Neuron (in vitro differentiated cells): ENCODE data around the gene ALDH1A2.
"Not testable (repeated sequence)": the region's sequence is repeated elsewhere in the genome, so short reads cannot be mapped to it uniquely, and the experiment has no call there.

ENCODE experiments used
- H2AFZ ChIP-seq: one replicate; pipeline ENCODE4 v1.6.1; 2013; ENCODE audit warnings: low read depth, mild to moderate bottlenecking, inconsistent platforms, low read length, moderate library complexity
- H3K27me3 ChIP-seq: one replicate; pipeline ENCODE4 v1.6.1; 2013; ENCODE audit warnings: low read length; ENCODE audit not compliant: insufficient read depth
- H3K36me3 ChIP-seq: one replicate; pipeline ENCODE4 v1.6.1; 2013; ENCODE audit warnings: low read length; ENCODE audit not compliant: insufficient read depth
- H3K4me1 ChIP-seq: one replicate; pipeline ENCODE4 v1.6.1; 2013; ENCODE audit warnings: low read length; ENCODE audit not compliant: insufficient read depth
- H3K4me3 ChIP-seq: 2 replicates; pipeline ENCODE4 v1.5.1; 2013; ENCODE audit warnings: mild to moderate bottlenecking, low read length, moderate library complexity
- H3K9me3 ChIP-seq: one replicate; pipeline ENCODE4 v1.6.1; 2013; ENCODE audit warnings: low read length

Gene ALDH1A2

GRCh38 chr15:58046467-58046866 lies 19.0 kb downstream of the ALDH1A2 start:
- H2AFZ ChIP-seq = no peak overlapping the region
- no peak overlapping the region for H3K4me3 ChIP-seq
- H3K9me3 ChIP-seq = no peaks in the 10 kb centered on the region
- H3K27me3 ChIP-seq = peaks cover 5% of the 10 kb centered on the region
- H3K4me1 ChIP-seq = no peaks in the 10 kb centered on the region
- H3K36me3 ChIP-seq = no peaks in the 10 kb centered on the region

GRCh38 chr15:58045376-58045775 lies 20.1 kb downstream of the ALDH1A2 start:
- not testable (repeated sequence) for H3K36me3 ChIP-seq, H3K4me3 ChIP-seq, H3K27me3 ChIP-seq, H3K4me1 ChIP-seq, H3K9me3 ChIP-seq, H2AFZ ChIP-seq

- H3K36me3 ChIP-seq = no peaks in the 10 kb centered on the region
- no peak overlapping the region for H3K4me3 ChIP-seq
These were observed 21.0 kb downstream of the ALDH1A2 start for GRCh38 chr15:58044551-58044950.

DNA sequence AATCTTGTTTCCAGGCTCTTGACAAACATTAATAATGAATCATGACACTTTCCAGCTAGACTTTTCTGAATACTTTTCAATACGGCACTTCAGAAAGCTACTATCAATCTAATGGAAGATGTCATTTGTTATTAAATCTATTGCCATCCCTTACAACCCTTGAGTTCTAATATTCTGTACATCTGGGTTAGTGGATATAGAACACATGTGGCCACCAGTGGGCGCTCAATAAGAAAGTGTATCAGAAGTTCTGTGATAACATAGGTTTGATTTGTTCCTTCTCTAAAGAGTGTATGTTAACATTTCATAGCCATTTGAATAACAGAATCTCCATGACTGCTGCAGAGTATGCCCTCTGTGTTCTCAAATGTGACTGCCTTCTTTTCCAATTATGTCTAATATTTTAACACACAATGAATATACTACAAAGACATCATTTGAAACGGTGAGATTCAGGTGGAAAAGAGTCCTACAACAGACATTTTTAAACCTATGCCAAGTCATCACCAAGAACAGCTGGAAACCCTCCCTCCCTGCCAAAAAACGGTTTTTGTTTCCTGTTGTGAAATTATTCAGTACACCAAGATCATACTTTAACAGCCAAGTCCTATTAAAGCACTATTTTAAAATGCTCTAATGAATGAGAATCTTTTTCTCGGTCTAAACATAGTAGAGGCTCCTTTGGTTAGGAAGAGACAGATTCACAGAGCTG lies 22.2 kb downstream of the ALDH1A2 start:
- H2AFZ ChIP-seq = no peak overlapping the region
- H3K4me1 ChIP-seq = no peaks in the 10 kb centered on the region
- no peak overlapping the region for H3K4me3 ChIP-seq
- H3K27me3 ChIP-seq = peaks cover 5% of the 10 kb centered on the region
- no peaks in the 10 kb centered on the region for H3K36me3 ChIP-seq
- H3K9me3 ChIP-seq = no peaks in the 10 kb centered on the region

More at GRCh38 chr15:58044551-58044950, 21.0 kb downstream of the ALDH1A2 start:
- Histone ChIP-seq H2AFZ (no peak overlapping the region), H3K9me3 (no peaks in the 10 kb centered on the region), H3K4me1 (no peaks in the 10 kb centered on the region), H3K27me3 (peaks cover 5% of the 10 kb centered on the region)

GRCh38 chr15:58042006-58042405 lies 23.5 kb downstream of the ALDH1A2 start:
- no peak overlapping the region for H2AFZ ChIP-seq
- H3K4me3 ChIP-seq = no peak overlapping the region
- H3K36me3 ChIP-seq = no peaks in the 10 kb centered on the region
- no peaks in the 10 kb centered on the region for H3K9me3 ChIP-seq
- H3K27me3 ChIP-seq = peaks cover 5% of the 10 kb centered on the region
- H3K4me1 ChIP-seq = no peaks in the 10 kb centered on the region

- Histone ChIP-seq H3K36me3 (no peaks in the 10 kb centered on the region), H3K4me1 (no peaks in the 10 kb centered on the region), H3K4me3 (no peak overlapping the region), H2AFZ (no peak overlapping the region), H3K27me3 (peaks cover 5% of the 10 kb centered on the region), H3K9me3 (no peaks in the 10 kb centered on the region)
These were observed 25.4 kb downstream of the ALDH1A2 start for GRCh38 chr15:58040150-58040549.

- no peaks in the 10 kb centered on the region for H3K36me3 ChIP-seq
- H3K4me3 ChIP-seq = no peak overlapping the region
- H3K4me1 ChIP-seq = no peaks in the 10 kb centered on the region
- H3K27me3 ChIP-seq = peaks cover 5% of the 10 kb centered on the region
- no peak overlapping the region for H2AFZ ChIP-seq
- H3K9me3 ChIP-seq = no peaks in the 10 kb centered on the region
These were observed 26.2 kb downstream of the ALDH1A2 start for GRCh38 chr15:58039079-58040035.

GRCh38 chr15:58038426-58039078 lies 27.0 kb downstream of the ALDH1A2 start:
- Histone ChIP-seq H3K9me3 (no peaks in the 10 kb centered on the region), H3K4me3 (no peak overlapping the region)

DNA sequence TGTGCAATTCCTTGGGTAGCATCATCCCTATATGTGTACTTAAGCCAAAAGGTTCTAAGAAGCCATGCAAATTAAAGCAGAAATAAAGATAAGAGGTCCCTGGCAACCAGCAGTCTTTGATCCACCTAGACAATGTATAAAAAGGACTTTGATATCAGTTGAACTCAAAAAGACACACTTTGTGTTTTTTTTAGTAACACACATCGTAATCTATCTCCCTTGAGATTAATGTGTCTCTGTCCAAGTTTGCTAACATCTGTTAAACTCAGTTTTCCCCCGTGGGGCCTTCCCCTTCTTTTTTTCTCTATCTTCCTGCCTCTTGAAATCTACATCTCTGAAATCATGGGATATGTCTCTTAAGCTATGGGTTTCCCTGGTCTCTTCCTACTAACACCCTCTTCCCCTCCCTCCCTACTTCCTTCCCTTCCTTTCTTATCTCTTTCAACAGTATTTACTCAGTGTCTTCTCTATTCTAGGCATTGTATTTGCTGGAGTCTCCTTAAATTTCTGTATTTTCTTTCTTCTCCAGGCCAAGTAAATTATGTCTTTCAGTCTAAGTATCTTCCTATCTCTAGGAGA lies 27.7 kb downstream of the ALDH1A2 start:
- Histone ChIP-seq H3K36me3 (no peaks in the 10 kb centered on the region), H3K9me3 (no peaks in the 10 kb centered on the region), H2AFZ (no peak overlapping the region), H3K4me1 (no peaks in the 10 kb centered on the region), H3K27me3 (peaks cover 5% of the 10 kb centered on the region), H3K4me3 (no peak overlapping the region)

More at GRCh38 chr15:58038426-58039078, 27.0 kb downstream of the ALDH1A2 start:
- no peaks in the 10 kb centered on the region for H3K4me1 ChIP-seq
- H3K36me3 ChIP-seq = no peaks in the 10 kb centered on the region
- H3K27me3 ChIP-seq = peaks cover 5% of the 10 kb centered on the region
- H2AFZ ChIP-seq = no peak overlapping the region

DNA sequence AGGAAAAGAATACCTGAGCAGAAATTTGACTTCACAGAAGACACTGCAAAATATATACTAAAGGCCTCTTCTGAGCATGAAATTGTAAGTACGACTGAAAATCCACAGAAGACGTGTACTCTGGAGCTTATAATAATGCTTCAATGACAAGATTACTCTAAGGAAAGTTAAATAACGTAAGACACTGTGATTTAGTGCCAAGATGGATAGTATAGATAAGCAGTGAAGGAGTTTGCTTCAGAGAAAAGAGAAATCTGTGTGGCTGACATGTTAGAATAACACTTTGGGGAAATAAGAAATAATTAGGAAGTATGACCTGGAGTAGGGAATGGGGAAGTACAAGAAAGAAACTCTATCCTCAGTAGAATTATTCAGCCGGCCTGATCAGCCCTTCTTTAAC lies 28.9 kb downstream of the ALDH1A2 start:
- no peaks in the 10 kb centered on the region for H3K4me1 ChIP-seq
- no peaks in the 10 kb centered on the region for H3K9me3 ChIP-seq
- H3K27me3 ChIP-seq = no peaks in the 10 kb centered on the region
- H3K4me3 ChIP-seq = no peak overlapping the region
- no peaks in the 10 kb centered on the region for H3K36me3 ChIP-seq
- no peak overlapping the region for H2AFZ ChIP-seq

DNA sequence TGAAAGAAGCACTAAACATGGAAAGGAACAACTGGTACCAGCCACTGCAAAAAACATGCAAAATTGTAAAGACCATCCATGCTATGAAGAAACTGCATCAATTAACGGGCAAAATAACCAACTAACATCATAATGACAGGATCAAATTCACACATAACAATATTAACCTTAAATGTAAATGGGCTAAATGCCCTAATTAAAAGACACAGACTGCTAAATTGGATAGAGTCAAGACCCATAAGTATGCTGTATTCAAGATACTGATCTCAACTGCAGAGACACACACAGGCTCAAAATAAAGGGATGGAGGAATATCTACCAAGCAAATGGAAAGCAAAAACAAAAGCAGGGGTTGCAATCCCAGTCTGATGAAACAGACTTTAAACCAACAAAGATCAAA lies 37.1 kb downstream of the ALDH1A2 start:
- not testable (repeated sequence) for H2AFZ ChIP-seq, H3K27me3 ChIP-seq, H3K4me1 ChIP-seq, H3K36me3 ChIP-seq, H3K4me3 ChIP-seq, H3K9me3 ChIP-seq

- Histone ChIP-seq H3K9me3 (peaks cover 5% of the 10 kb centered on the region), H3K4me3 (no peak overlapping the region), H3K4me1 (no peaks in the 10 kb centered on the region), H2AFZ (no peak overlapping the region), H3K27me3 (no peaks in the 10 kb centered on the region), H3K36me3 (no peaks in the 10 kb centered on the region)
These were observed 39.0 kb downstream of the ALDH1A2 start for GRCh38 chr15:58026552-58026951.

- H3K4me1 ChIP-seq = no peaks in the 10 kb centered on the region
- H3K4me3 ChIP-seq = no peak overlapping the region
- no peak overlapping the region for H2AFZ ChIP-seq
- peaks cover 5% of the 10 kb centered on the region for H3K9me3 ChIP-seq
- H3K36me3 ChIP-seq = no peaks in the 10 kb centered on the region
- H3K27me3 ChIP-seq = no peaks in the 10 kb centered on the region
These were observed 39.5 kb downstream of the ALDH1A2 start for GRCh38 chr15:58026051-58026450.
